GM21723 (cell line): ENCODE measurements around the gene CFAP221.

Experiments
- ATAC-seq: cut with Tn5 transposase; IDR thresholded peaks from one replicate; pipeline ENCODE4 v1.9.1; 2021; ENCODE audit warnings: mild to moderate bottlenecking, moderate library complexity; ENCODE audit not compliant: unreplicated experiment

Gene CFAP221

DNA sequence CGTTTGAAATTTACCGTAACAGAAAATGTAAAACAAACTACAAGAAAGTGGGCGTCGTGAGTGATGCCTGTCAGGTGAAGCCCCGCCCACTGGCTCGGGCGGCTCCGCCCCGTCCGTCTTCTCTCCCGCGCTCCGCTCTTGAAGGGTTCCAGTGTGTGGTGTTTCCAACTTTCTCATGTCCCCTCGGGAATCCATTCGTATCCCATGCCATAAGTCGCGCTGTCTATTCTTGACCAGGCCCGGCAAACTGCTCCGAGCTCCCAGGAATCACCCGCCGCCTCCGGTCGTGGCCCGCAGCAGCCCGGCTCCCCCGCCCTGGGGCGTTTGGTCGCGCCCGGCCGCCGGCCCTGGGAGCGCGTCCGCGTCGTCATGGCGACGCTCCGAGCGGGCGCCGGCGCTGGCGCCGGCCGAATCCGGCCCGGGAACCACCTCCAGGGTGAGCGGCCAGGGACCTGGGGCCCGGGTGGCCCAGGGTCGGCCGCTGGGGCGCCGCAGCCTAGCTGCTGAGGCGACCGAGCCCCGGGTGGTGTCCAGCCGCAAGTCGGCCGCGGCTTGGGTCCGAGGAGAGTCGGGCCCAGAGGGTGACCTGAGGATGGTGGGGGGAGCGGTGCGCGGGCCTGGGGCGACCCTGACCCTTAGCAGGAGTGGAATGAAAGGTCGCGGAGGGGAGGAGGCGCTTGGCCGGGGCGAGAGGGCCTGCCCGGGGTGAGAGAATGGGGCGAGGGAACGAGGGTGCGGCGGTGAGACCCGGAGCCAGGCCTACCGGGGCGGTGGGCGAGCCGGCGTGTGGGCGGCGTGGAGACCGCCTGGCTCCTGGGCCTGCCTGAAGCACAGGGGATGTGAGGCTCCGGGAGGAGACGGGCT is at the start of gene CFAP221:
Gene CFAP221 (plus strand): TSS at position 375 of the 864 bp plus-strand sequence. CDS start 1,683 bp downstream, outside the sequence.
- peak; percentile 84 for ATAC-seq

GRCh38 chr2:119495948-119496347 is 48.3 kb upstream of the CFAP221 start:
- ATAC-seq, result no peak

- no peak for ATAC-seq
These were observed 47.6 kb upstream of the CFAP221 start for GRCh38 chr2:119496682-119497081.

DNA sequence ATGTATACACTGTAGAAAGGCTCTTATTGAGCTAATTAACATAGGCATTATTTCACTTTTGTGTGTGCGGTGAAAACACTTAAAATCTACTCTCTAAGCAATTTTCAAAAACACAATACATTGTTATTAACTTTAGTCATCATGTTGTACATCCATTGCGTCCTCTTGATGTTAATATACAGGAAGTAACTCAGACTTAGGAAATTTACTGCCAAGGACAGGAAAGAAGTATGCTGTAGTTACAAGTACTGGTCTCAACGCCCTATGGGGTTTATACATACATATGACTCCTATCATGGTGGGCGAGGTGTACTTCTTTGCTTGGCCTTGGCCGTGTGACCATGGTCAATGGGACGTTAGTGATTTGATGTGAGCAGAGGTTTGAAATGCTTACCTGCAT is 35.5 kb upstream of the CFAP221 start:
- no peak for ATAC-seq

- no peak for ATAC-seq
These were observed 32.3 kb upstream of the CFAP221 start for GRCh38 chr2:119511989-119512388.

DNA sequence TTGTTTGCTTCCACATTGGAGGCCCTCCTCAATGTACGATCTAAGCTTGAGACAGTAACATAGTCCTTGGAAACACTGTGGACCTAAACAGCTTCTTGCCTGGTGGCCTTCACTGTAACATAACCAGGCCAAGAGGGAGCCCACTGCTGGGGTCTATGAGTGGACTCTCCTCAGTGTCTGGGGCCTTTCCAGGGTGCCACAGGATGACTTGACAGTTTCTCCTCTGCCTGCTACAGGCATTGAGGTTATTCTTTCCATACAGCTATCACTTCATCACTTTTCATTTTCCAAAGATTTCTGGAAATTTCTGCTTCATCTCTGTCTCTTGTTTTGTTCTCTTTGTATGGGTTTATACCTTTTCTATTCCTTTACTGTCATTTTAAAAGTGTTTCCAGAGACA is 31.3 kb upstream of the CFAP221 start:
- ATAC-seq, result no peak

DNA sequence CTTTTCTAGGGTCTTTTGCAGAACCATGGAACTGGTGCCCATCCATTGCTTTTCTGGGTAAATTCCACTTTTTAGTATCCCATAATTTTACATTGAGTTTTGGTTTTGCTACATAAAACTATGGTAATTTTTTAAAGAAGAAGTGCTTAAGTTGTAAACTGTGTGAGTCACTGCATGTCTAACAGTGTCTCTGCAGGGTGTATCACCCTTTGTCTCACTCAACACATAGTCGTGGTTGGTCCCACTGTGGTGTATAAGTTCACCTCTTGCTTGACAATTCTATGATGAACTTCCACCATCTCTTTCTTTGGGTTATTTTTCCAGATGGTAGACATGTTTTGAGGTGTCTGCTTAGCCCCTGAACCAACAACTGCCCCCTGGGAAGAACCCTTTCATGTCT is 30.4 kb upstream of the CFAP221 start:
- ATAC-seq, result no peak

GRCh38 chr2:119516121-119516520 is 28.1 kb upstream of the CFAP221 start:
- ATAC-seq, result no peak

DNA sequence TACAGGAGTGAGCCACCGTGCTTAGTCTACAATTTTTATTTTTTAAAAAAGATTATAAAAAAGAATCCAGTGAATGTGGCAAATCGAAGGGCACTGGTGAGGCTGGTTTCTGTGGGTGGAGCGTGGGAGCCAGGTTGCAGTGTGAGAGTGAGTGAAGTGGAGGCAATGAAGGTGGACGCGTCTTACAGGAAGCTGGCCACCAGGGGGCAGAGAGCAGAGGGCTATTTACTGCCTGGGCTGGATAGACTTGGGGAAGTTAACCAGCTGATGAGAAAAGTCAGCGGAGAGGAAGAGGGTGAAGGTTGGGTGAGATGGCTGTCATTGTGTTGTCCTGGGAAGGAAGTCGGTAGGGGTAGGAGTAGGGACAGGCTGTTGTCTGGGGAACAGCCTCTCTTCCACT is 26.8 kb upstream of the CFAP221 start:
- ATAC-seq, result peak; percentile 95

- ATAC-seq, result no peak
These were observed 25.7 kb upstream of the CFAP221 start for GRCh38 chr2:119518401-119519056.

- ATAC-seq, result no peak
These were observed 25.2 kb upstream of the CFAP221 start for GRCh38 chr2:119519057-119519408.

GRCh38 chr2:119520696-119521432 is 23.4 kb upstream of the CFAP221 start:
- ATAC-seq, result no peak

DNA sequence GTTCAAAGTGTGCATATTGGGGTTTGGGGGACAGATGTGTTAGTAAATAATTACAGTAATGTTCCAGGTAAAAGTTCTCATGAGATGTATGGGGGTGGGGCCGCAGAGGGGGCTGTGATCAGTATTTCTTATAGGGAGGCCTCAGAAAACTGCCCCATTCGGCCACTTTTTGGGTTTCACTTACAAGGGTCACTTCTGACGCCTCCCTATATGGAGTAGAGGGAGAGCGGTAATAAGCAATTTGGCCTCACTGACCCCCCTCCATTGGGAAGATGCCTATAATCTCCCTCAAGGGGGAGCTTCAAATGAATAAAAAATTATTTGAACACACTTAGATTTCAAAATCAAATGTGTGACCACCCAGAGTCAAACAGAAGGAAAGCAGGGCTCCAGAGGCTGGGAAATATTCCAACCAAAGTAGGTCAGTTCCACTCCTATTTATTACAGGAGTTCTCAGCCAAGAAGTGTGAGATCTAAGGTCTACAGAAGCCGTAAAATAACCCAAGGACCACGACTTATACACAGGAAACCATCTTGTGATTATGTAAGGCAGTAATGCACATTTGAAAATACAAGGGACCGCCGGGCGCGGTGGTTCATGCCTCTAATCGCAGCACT is 22.7 kb upstream of the CFAP221 start:
- no peak for ATAC-seq

DNA sequence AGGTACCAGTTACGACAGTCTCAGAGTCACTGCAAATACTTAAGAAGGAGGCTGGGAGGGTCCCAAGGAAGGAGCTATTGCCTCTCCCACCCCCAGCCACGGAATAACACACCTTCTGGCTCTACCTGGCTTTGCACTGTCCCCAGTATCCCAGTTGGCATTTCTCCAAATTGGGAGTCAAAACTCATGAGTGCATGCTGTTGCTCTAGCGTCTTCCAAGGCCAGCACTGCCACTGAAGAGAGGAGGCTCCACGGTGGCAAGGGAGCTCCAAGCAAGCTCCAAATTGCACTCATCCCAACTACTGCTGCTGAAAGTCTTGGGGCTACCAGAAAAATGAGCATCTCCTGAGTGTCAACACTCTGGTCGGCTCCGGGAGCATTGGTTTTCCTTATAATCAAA is 21.6 kb upstream of the CFAP221 start:
- no peak for ATAC-seq

DNA sequence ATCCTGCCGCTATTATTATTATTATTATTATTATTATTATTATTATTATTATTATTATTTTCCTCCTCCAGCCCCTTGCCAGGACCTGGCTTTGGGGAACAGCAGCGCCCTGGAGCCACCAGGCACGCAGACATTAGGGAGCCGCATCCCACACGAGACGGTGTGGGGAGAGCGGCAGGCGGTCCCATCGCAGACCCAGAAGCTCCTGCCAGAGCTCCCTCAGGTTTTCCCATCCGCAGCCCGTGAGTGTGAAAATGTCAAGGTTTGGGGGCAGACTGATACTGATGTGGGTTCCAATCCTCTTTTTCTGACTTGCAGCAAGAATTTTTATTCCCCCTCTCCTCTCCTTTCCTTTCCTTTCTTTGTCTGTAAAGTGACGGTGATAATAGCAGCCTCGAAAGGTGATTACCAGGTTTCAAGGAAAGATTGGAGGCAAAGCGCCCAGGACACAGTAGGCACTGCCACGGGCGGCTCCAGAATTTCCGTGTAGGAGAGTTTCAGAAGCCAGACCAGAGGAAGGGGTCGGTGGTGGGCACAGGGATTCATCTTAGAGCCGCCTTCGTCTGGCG is 20.8 kb upstream of the CFAP221 start:
- ATAC-seq, result no peak

DNA sequence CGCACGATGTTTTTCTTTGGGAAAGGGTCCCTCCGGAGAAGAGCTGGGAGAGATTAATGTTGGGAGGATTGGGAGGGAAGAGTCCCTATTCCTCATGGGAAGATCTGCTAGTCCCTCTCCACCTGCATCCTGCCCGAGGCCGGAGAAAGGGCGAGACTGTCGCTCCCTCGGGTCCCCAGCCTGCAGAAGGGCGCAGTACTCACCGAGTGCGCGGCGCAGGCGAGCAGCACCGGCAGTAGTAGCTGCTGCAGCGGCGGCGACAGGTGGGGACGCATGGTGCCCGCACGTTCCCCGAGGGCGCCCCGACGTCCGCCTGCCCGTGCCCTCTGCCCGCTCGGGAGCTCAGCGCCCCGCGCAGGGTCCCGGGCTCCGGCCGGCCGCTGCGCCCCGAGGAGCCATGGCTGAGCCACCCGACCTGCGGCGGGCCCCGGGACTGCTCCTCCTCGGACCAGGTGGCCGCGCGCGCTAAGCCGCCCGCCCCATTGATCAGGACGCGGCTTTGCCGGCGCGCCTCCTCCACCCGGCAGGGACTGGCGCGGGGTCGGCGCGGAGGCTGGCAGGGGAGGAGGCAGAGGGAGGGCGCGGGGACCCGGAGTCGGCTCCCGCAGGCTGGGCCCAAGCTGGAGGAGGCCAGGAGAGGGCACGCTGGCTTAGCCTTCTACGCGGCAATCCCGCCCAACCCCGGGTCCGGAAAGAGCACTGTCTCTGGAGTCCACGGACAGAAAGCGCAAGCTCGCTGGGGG is 20.1 kb upstream of the CFAP221 start, which contains the start of gene SCTR:
Gene SCTR (minus strand): TSS at position 532 of the 743 bp plus-strand sequence. CDS start 257 bp downstream, at position 275.
- ATAC-seq, result no peak

DNA sequence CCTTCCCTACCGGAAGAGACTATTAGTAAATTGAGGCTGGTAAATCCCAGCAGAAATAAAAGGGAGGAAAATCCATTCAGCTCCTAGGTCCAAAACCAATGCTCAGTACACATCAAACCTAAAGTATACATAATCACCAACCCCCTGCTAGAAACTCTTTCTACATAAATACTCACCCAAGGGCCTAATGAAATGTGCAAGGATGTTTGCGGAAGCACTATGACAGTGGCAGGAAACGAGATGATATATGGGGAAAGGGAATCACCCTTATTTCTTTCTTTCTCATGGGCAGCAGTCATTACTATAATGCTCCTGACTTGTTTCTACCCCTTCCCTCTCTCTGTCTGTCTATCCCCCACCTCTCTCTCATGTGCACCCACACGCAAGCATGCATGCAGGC is 18.6 kb upstream of the CFAP221 start:
- no peak for ATAC-seq

GRCh38 chr2:119527999-119528398 is 16.2 kb upstream of the CFAP221 start:
- ATAC-seq, result no peak

DNA sequence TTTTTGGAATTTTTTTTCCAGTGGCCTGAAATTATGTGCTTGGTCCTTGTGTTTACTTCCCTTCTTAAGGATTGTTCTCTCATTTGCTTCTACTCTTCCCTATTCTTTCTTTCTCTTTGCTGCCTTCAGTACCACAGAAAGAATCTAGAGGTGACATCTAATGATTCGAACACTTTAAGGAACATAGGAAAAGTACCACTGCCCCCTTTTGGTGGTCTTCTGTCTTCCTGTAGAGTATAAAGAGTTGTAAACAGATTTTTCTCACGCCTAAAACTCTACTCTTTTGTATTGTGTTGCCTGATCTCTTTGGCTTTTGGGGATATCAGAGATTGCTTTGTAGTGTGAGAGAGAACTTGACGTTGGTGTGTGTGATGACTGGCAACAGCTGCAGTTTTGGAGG is 13.0 kb upstream of the CFAP221 start:
- no peak for ATAC-seq

GRCh38 chr2:119533560-119533959 is 10.7 kb upstream of the CFAP221 start:
- no peak for ATAC-seq
